GM18511 (cell line): Measurements from ENCODE around the gene TSPAN17.

ENCODE experiments used
- ATAC-seq: cut with Tn5 transposase; IDR thresholded peaks from one replicate; pipeline ENCODE4 v1.9.1; 2021; ENCODE audit warnings: mild to moderate bottlenecking, moderate library complexity; ENCODE audit not compliant: unreplicated experiment

Gene TSPAN17

DNA sequence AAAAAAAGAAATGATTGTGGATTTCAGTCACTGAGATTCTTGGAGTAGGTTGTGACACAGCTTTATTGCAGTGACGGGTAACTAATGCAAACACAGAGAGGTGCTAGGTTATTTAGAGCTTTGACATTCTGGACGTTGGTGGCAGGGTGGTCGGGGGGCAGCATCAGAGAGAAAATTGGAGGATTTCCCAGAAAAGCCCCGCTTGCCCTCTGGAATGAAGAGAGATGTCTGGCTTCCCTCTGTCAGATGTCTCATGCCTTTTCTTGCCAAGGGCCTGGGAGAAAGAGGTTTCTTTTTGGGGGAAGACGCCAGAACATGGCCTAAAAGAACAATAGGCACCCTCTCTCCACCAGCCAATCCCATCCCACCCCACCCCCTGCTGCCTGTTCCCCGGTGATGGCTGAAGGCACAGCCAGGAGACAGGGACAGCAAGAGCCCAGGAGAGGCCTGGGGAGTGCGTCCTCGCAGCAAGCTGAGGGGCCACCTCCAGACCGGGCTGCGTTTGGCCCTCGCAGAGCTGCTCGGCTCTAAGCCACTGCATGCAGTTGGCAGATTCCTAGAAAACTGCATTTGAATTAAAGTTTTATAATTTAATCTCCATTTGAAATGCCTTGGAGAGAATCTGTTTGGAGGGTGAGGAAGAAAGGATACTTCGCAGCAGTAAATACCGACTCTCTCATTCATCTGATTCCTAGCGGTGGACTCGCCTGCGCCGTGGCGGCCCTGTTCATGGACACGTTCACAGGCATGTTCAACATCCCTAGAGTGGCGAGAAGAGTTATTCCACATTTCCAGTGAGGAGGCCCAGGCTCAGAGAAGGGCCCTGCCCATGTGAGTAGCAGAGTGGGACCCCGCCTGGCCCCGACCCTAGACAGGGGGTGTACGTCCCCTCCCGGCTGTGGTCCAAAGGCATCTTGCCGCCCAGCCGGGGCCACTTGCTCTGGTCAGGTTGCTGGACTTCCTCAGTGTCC lies 55.7 kb downstream of the TSPAN17 start:
- ATAC-seq, result no peak

DNA sequence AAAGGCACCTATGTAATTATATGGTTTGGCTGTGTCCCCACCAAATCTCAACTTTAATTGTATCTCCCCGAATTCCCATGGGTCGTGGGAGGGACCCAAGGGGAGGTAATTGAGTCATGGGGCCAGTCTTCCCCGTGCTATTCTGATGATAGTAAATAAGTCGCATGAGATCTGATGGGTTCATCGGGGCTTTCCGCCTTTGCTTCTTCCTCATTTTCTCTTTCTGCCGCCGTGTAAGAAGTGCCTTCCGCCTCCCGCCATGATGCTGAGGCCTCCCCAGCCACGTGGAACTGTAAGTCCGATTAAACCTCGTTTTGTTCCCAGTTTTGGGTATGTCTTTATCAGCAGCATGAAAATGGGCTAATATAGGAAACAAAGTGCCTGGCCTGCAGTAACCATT lies 56.6 kb downstream of the TSPAN17 start:
- ATAC-seq, result no peak

GRCh38 chr5:176704355-176704754 lies 57.1 kb downstream of the TSPAN17 start:
- ATAC-seq, result no peak

GRCh38 chr5:176704817-176705216 lies 57.5 kb downstream of the TSPAN17 start:
- no peak for ATAC-seq
